NCI-H526 treated with DMSO at 0.1 percent for 48 hours (cell line): ENCODE measurements around the gene TMEM163.
"Not testable (repeated sequence)": the region's sequence is repeated elsewhere in the genome, so short reads cannot be mapped to it uniquely, and the experiment has no call there.

Experiments
- DNase-seq: peaks from one replicate; lab custom pipeline; 2025; lab: John Stamatoyannopoulos, UW

The TMEM163 gene

DNA sequence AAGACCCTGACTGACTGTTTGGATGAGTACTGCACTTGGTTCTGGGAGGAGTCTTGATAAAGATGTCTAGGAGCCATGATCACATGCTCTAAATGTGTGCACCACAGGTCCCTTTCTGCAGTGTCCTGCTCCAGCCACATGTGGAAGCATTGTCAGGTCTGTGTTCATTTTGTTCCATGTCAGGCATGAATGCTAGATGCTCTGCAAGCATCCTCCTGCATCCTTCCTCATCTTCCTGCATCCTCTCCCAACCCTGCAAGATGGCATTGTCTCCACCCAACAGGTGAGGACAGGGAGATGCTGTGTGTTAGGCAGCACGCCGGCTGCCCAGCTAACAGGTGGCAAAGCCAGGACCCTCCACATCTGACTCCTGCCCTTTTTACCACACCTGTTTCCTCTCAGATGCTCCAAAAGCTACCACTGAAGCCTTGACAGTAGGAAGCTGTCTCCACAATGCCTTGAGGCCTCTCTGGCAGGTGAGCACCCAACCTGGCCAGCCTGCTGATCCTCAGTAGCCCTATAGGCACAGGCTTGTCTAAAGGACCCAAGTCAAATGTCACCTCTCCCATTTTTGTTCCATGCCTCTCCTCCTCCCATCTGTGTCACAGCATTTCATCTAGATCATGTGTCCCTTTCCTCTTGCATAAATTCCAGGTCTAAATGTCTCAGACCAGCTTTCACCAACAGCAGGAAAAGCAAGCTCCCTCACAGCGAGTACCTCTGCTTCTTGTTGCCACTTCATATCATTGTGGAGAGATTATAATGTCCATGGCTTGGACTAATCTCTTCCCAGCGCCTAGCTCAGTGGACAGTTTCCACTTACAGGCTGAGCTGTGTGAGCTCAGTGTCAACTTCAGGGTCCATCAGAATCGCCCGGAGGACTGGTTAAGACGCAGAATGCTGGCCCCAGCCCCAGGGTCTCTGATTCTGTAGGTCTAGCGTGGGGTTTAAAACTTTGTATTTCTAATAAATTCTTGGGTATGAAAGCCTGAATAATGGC, 55.0 kb downstream of the TMEM163 start:
- DNase-seq, result no peak

DNA sequence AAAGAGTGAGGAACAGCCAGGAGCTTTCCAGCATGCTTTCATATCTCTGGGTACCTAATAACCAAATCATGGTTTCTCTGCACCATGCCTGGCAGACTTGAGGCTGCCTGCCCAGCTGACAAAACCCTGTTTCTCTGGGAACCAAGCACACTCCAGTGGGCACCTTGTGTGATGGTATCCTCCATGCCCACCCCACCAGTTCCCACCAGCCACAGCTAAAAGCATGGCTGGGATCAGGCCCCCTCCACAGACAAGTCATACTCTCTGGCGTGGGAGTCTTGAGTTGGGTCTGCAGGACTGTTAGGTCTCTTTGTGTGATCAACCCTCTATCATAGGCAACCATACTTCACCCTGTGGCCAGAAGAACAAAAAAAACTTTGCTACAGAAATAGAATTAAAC, 56.0 kb downstream of the TMEM163 start:
- no peak for DNase-seq

DNA sequence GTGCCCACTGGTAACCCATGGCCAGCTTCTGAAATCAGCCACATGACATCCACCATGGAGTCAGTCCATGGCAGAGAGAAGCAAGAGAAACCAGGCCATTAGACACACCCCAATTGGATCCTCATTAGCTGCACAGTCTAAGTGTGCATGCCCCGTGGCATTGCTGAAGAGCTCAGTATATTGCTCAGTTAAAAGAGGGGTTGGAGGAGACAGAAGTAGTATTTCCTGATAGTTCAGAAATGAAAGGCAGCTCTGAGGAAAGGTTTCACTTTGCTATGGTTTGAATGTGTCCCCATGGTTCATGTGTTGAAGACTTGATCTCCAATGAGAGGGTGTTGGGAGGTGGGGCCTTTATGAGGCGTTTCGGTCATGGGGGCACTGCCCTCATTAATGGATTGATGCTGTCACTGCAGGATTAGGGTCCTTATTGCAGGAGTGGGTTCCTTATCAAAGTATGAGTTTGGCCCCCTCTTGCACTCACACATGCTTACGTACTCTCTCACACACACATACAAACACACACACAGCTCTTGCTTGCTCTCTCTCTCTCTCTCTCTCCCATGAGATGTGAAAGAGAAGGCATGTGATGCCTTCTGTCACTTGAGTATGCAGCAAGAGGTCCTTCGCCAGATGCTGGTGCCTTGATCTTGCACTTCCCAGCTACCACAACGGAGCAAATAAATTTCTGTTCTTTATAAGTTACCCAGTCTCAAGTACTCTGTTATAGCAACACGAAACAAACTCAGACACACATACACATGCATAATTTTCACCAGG, 58.0 kb downstream of the TMEM163 start:
- DNase-seq, result no peak

DNA sequence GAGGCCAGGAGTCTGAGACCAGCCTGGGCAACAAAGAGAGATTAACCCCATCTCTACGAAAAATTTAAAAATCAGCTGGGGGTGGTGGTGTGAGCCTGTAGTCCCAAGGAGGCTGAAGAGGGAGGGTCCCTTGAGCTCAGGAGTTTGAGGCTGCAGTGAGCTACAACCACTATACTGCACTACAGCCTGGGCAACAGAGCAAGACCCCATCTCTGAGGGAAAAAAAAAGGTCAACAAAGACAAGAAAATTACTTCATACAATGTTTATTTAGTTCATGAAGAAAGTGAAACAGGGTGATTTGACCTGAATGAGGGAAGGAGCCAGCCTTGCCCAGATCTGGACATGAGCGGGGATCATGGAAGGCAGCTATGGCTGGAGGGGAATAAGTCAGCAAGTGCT, 59.1 kb downstream of the TMEM163 start:
- no peak for DNase-seq

DNA sequence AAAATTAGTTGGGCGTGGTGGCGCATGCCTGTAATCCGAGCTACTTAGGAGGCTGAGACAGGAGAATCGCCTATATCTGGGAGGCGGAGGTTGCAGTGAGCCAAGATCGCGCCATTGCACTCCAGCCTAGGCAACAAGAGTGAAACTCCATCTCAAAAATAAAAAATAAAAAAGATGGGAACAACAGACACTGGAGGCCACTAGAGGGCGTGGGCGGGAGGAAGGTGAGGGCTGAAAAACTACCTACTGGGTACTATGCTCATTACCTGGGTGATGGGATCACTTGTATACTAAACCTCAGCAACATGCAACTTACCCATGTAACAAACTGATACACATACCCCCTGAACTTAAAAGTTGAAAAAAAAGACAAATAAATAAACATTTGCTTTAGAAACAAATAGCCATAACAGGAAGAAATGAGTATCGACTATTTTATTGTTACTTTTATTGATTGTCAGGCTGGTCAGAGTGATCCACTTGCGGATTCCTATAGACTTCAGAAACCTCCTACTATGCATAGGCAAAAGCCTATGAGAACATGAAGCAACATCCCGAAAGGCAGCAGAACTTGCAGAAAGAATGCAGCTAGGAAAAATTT, 61.0 kb downstream of the TMEM163 start:
- no peak for DNase-seq

DNA sequence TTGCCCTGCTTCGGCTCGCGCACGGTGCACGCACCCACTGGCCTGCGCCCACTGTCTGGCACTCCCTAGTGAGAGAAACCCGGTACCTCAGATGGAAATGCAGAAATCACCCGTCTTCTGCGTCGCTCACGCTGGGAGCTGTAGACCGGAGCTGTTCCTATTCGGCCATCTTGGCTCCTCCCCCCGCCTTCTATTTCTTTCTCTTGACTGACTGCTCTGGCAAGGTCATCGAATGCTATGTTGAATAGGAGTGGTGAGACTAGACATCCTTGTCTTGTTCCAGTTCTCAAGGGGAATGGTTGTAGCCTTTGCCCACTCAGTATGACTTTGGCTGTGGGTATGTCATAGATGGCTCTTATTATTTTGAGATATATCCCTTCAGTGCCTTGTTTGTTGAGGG, 62.4 kb downstream of the TMEM163 start:
- DNase-seq, result not testable (repeated sequence)

DNA sequence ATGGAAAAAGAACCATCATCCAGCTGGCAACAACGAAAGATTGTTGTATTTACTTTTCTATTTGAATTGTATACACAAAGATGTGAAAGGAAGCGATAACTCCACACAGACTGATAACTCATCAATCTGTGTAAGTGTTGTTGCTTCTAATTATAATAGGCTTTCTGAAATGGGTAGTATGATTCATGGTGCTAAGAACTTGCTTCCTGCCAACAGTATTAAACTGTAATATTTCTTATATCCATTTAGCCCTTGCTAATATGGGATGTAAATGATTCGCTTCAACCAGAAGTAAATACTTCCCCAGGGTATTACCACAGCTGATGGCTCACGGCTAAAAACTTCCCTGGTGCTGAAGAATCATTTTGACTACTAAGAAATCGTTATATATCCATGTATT, 70.2 kb downstream of the TMEM163 start:
- DNase-seq, result no peak

DNA sequence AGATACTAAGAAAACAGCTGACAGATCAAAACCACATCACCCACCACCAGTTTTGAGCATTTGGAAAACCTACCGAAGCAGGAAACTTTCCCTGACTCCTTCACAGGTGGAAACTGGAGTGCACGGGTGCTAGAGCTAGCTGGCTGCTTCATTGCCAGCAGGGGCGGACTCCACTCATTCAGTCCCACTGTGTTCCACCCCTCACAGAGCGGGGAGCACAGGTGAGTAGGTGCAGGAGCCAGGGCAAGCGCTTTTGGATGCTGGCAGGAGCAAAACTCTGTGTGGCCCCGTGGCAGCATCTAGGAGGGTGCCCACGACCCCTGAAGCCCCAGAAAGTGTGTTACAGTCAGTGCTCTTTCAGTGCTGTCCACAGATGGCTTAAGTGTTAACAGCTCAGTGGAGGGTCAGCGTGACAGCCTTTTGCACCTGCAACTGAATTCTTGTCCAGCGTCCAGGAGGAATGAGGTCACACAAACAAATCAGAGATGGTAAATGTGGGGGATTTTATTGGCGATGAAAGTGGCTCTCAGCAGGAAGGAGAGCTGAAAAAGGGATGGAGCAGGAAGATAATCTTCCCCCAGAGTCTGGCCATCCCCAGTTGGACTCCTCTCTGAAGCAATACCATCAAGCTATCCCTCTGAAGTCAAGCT, 71.1 kb downstream of the TMEM163 start:
- no peak for DNase-seq

DNA sequence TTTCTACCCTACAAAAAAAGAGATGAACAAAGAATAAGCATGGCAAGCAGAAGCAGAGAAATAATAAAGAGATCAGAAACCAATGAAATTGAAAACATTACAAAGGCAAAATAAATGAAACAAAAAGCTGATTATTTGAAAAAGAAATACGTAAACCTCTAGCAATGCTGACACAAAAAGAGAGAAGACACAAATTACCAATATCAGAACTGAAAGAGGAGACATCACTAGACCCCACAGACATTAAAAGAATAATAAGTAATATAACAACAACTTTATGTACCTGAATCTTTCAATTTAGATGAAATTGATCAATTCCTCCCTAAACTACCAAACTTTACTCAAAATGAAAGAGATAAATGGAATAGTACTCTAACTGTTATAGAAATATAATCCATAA, 75.9 kb downstream of the TMEM163 start:
- no peak for DNase-seq

DNA sequence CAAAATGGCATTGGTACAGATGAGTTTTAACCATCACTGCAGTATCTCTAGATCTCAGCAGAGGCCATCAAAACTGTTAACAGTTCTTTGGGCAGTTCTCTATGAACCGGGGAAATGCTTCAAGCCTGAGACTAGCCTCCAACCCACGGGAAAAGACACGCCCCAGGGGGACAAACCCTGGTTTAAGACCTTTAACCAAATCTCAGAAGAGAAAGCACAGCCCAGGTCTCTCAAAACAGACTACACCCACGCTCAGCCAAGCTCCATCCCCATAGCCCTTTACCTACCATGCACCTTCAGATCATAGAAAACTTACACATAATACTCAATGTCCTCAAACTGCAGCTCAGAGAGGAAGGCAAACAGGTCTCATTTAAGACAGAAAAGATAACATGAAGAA, 78.3 kb downstream of the TMEM163 start:
- DNase-seq, result no peak

DNA sequence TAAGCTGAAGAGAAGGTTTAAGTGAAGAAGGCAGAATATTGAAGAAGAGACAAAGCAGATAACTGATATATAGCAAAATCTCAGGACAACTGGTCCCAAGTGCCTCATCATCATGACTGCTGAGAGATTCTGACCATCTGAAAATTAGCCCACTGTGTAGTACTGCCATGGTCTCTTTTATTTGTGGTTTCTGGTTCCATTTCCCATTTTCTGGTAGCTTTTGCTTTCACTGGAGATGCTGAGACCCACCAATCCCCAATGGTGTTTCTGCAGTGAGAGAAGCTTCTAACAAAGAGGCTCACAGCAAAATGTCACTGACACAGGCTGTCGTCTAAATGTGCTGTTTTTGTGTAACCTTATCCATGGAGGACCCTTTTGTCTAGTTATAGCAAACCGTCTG, 79.5 kb downstream of the TMEM163 start:
- DNase-seq, result no peak

DNA sequence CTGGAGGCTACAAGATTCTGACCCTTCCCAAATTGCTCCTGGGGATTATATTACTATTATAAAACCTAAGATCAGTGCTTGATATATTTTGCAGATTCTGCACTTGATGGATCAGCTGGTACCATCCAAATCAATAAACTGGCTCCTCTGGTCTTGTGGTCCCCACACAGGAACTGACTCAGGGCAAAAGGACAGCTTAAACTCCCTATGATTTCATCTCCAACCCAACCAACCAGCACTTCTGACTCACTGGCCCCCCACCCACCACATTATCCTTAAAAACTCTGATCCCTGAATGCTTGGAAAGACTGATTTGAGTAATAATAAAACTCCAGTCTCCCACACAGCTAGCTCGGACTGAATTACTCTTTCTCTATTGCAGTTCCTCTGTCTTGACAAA, 82.1 kb downstream of the TMEM163 start:
- DNase-seq, result no peak

DNA sequence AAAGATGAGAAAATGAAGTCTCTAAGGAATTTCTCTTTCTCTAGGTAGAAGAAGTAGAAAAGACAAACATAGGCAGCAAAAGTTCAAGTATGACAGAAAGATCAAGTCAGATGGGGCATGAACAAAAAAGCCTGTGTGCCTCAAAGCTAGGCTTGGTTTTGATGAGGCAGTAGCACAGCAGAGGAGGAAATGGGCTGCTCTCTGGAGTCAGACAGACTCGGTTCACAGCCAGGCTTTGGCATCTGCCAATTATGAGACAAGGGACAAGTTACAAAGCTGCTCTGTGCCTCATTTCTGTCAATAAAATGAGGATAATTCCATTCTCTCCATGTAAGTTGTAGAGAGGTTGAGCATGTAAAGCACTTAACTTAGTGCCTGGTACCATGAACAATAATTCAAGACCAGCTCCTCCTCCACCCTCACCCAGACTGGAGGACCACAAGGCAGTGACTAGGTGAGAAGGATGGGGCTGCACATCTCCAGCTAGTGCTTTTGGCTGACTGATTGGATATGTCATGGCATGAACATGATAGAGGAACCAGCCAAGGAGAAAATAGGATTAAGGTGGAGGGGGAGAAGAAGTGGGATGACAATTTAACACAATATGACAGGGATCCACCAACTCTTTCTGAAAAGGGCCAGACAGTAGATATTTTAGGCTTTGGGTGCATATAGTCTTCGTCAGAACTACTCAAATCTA, 84.6 kb downstream of the TMEM163 start:
- DNase-seq, result no peak

DNA sequence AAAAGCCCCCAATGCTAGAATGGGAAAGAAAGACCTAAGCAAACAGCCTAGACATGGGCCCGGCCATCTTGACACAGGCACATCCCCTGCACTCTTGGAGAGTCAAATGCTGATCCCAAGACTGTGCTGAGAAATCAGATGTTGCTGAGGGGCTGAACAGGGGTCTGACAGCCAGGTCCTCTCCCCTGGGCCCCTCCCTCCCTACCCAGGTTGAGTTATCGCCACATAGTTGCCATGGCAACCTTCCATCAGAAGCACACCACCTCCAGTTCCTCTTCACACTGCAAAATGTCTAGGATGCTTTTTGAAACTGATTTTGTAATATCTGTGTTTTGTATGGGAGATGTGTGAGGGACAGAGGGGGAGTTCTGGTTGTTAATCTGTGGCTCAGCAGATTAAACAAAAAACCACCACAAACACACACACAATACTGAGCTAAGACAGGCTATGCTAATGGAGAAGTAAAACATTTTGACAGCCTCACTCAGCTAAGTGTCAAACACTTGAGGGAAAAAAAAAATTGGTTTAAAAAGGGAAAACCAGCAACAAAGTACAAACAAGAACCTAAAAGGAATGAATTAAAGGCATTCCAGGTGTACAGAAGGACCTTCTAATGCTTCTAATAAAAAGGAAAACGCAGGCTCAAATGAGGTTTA, 88.2 kb downstream of the TMEM163 start:
- no peak for DNase-seq

DNA sequence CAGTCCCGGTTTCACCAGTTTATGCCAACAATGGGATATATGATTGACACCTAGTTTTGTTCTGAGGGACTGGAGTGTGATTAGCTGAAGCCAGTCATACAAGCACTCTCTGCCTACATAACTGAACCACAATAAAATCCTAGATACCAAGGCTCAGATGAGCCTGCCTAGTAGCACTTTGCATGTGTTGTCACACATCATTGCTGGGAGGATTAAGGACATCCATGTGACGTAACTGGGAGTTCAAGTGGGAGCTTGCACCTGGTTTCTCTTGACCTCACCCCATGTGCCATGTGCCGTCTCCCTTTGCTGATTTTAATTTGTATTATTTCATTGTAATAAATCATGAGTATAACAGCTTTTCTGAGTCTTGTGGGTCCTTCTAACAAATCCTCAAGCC, 90.3 kb downstream of the TMEM163 start:
- DNase-seq, result no peak

DNA sequence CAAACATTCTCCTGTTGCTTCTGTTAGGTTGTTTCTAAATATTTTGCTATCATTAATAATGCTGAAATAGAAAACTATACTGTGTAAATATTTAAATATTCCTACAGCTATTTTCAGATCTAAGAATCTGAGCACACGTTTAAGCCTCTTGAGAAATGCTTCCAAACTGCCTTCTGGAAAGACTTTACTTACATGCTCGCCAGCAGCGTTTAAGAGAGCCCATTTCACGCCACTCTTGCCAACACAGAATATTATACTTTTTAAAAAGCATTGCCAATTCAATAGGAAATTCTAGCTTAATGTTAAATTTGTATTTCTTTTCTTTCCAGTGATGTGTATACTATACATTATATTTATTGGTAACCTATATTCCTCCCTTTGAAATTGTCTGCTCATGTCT, 92.0 kb downstream of the TMEM163 start:
- DNase-seq, result no peak

DNA sequence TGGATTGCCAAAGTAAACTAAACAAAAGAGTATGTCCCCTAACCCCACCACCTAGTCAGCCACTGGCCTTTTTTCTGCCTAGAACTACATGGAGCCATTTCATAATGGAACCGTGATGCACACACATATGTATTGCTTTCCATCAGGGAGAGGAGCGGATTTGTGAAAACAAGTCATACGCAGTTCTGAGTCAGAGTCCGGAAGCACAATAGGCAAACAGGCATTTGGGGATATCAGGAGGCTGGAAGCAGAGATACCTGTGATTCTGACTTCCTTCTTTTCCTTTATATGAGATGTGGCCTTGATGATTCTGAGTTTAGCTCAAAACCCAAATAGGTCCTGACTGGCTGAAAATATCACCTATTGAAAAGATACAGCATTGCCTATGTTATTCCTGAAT, 93.5 kb downstream of the TMEM163 start:
- no peak for DNase-seq

DNA sequence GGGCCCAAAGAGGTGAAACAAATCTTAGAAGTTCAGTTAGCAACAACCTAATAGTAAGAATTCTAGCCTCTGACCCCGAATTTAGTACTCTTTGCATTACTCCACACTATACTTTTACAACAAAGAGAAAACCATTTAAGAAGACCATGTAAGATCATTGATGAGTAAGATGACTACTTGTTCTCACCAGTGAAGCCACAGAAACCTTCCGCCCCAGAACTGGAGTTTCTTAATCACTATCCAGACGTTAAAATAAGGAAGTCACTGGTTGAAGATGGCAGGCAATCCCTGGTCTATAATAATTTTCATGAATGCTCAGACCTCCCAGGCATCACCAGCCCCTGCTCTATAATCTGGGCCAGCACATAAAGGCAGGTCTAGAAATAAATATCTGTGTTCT, 95.0 kb downstream of the TMEM163 start:
- DNase-seq, result no peak

DNA sequence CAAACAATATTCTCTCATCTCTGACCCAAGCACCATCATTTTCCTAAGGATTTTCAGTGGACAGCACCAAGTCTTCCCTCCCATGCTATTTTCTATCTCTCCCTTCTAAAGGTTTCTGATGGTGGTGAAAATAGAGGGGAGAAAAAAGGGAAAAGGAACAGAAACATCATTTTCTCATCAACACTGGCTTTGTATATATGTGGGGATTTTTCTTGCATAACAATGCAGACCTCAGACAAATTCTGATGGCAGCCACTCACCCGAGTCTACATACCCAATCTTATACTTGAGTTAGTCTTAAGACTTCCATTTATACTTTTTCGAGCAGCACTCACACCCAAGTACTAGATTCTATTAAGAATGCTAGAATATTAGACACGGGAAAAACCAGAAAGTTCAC, 95.8 kb downstream of the TMEM163 start:
- no peak for DNase-seq

DNA sequence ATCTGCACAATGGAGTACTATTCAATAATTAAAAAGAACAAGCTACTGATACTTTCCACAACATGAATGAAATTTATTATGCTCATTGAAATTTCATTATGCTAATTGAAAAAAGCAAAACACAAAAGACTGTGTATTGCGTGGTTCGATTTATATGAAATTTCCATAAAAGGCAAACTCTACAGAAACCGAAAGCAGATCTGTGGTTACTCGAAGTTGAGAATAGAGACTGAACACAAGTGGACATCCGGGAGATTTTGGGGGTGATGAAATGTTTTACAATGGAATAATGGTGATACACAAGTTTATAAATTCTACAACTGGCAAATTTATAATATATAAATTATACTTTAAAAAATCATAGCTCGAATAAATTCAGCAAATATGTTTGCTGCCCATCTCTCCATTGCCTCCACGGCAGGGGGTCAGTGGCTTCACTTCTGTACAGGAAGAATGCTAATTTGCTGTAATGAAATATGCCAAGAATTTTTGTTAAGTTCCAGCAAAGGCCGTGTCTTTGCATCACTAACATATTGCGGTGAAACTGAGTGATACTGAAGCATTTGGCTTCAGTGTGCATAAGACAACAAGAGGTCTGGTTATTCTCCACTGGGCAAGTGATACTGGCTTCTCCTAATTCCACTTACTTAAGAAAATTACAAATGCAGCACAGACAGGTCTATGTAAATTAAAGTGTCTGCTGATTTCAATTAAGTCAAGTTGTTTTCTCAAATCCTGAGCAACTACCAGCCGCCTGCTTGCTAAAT, 96.7 kb downstream of the TMEM163 start:
- no peak for DNase-seq
